Measurements from ENCODE around the gene SLC15A3.
"Not testable (repeated sequence)": the region's sequence is repeated elsewhere in the genome, so short reads cannot be mapped to it uniquely, and the experiment has no call there.

SLC15A3 gene

GRCh38 chr11:60977224-60977623, 25.2 kb upstream of the SLC15A3 start:
- no peak for DNase-seq (ENCODE audit: low spot score)

GRCh38 chr11:60974726-60975125, 22.8 kb upstream of the SLC15A3 start:
- DNase-seq (ENCODE audit: low spot score), result no peak

- DNase-seq (ENCODE audit: low spot score), result not testable (repeated sequence)
Measured at GRCh38 chr11:60974316-60974715, 22.3 kb upstream of the SLC15A3 start.

- DNase-seq (ENCODE audit: low spot score), result no peak
Measured at GRCh38 chr11:60973699-60974098, 21.7 kb upstream of the SLC15A3 start.

- DNase-seq (ENCODE audit: low spot score), result no peak
Measured at GRCh38 chr11:60972182-60973030, 20.4 kb upstream of the SLC15A3 start.

GRCh38 chr11:60971520-60971919, 19.5 kb upstream of the SLC15A3 start, which contains the start of gene CD6:
TSS of gene CD6 (plus strand) at chr11:60971680. CDS start at chr11:60971866, 186 bp downstream.
- no peak for DNase-seq (ENCODE audit: low spot score)

GRCh38 chr11:60970890-60971289, 18.9 kb upstream of the SLC15A3 start:
- no peak for DNase-seq (ENCODE audit: low spot score)

- peak; percentile 18 for DNase-seq (ENCODE audit: low spot score)
Measured at GRCh38 chr11:60970369-60970774, 18.4 kb upstream of the SLC15A3 start.

GRCh38 chr11:60968223-60968622, 16.2 kb upstream of the SLC15A3 start:
- no peak for DNase-seq (ENCODE audit: low spot score)

GRCh38 chr11:60966890-60967289, 14.9 kb upstream of the SLC15A3 start:
- DNase-seq (ENCODE audit: low spot score), result no peak

GRCh38 chr11:60964801-60965200, 12.8 kb upstream of the SLC15A3 start:
- DNase-seq (ENCODE audit: low spot score), result no peak

GRCh38 chr11:60960405-60960804, 8.4 kb upstream of the SLC15A3 start:
- DNase-seq (ENCODE audit: low spot score), result no peak

GRCh38 chr11:60959431-60959830, 7.5 kb upstream of the SLC15A3 start:
- no peak for DNase-seq (ENCODE audit: low spot score)

- DNase-seq (ENCODE audit: low spot score), result no peak
Measured at GRCh38 chr11:60957188-60957587, 5.2 kb upstream of the SLC15A3 start.

- DNase-seq (ENCODE audit: low spot score), result no peak
Measured at GRCh38 chr11:60955571-60955970, 3.6 kb upstream of the SLC15A3 start.

- DNase-seq (ENCODE audit: low spot score), result no peak
Measured at GRCh38 chr11:60954421-60954820, 2.4 kb upstream of the SLC15A3 start.

GRCh38 chr11:60953781-60954180, 1.8 kb upstream of the SLC15A3 start:
- DNase-seq (ENCODE audit: low spot score), result no peak

- DNase-seq (ENCODE audit: low spot score), result no peak
Measured at GRCh38 chr11:60952742-60953170, 780 bp upstream of the SLC15A3 start.

GRCh38 chr11:60951606-60951903, 421 bp downstream of the SLC15A3 start:
- no peak for DNase-seq (ENCODE audit: low spot score)

GRCh38 chr11:60950933-60951605, 907 bp downstream of the SLC15A3 start:
- DNase-seq (ENCODE audit: low spot score), result no peak

- DNase-seq (ENCODE audit: low spot score), result no peak
Measured at GRCh38 chr11:60950024-60950423, 2.0 kb downstream of the SLC15A3 start.

GRCh38 chr11:60948250-60948649, 3.7 kb downstream of the SLC15A3 start:
- no peak for DNase-seq (ENCODE audit: low spot score)

- DNase-seq (ENCODE audit: low spot score), result no peak
Measured at GRCh38 chr11:60947700-60948099, 4.3 kb downstream of the SLC15A3 start.
